ENCODE measurements around the gene IFT20. TPM values are rescaled to one million over a fixed set of nuclear protein-coding genes. Genes with fewer than 3 reads are reported as not detected.

IFT20 gene
- total and polyA plus RNA-seq, 9 of the 15 experiments (the other 6 are each of a cell fraction or from before 2014, with no cell fraction given): 11.2 to 38.6 (median 20.1) TPM

DNA sequence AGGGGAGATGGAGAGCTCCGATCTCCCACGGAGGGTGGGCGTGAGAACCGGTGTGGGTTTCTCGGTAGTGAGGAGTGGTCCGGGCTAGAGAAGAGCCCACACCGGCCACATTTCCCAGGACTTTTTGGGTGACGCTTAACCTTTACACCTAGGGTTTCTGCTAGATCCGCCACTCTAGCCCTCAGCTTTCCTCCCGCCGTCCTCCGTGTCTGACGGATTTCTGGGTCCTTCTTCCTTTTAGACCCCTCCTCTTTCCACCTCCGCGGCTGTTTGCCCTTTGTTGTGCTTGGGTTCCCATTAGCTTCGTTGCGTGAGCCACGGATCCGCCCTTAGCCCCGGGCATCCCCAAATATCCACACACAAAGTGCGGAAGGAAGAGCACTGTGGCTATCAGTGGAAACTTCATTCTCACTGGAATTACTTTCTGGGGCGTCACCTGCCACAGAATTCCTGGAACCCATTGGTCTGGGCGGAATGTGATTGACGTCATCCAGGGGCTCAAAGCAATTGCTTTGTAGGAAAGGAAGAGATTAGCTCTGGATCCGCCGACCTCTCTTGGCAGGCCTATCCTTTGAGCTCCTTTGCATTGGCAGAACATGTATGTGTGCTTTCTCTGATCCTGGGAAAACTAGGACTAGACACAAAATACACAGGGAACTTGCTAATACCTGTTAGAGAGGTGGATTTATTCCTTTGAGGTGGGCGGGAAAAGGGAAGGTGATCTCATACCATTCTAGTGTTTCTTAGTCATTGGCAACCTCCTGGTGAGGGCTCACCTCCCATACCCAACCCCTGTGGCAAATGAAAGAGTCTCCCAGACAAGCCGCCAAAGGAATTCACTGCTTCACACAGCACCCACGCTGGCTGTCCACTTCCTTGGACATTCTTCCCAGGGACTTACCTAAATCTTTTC lies 943 bp upstream of the IFT20 start (continued):
- TF ChIP-seq, protein P1, sequence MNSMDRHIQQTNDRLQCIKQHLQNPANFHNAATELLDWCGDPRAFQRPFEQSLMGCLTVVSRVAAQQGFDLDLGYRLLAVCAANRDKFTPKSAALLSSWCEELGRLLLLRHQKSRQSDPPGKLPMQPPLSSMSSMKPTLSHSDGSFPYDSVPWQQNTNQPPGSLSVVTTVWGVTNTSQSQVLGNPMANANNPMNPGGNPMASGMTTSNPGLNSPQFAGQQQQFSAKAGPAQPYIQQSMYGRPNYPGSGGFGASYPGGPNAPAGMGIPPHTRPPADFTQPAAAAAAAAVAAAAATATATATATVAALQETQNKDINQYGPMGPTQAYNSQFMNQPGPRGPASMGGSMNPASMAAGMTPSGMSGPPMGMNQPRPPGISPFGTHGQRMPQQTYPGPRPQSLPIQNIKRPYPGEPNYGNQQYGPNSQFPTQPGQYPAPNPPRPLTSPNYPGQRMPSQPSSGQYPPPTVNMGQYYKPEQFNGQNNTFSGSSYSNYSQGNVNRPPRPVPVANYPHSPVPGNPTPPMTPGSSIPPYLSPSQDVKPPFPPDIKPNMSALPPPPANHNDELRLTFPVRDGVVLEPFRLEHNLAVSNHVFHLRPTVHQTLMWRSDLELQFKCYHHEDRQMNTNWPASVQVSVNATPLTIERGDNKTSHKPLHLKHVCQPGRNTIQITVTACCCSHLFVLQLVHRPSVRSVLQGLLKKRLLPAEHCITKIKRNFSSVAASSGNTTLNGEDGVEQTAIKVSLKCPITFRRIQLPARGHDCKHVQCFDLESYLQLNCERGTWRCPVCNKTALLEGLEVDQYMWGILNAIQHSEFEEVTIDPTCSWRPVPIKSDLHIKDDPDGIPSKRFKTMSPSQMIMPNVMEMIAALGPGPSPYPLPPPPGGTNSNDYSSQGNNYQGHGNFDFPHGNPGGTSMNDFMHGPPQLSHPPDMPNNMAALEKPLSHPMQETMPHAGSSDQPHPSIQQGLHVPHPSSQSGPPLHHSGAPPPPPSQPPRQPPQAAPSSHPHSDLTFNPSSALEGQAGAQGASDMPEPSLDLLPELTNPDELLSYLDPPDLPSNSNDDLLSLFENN (IDR thresholded peaks at IDR 0.05; ENCODE audit: low read depth in 2 of 2, low read length in 2 of 2): no peak
- TF ChIP-seq FOXJ2 (tag; IDR thresholded peaks at IDR 0.05): no peak
- no peak for TF ChIP-seq SP1 (CRISPR knock-in tag; IDR thresholded peaks at IDR 0.05)
- no peak for TF ChIP-seq MCM2 (IDR thresholded peaks at IDR 0.05; ENCODE audit: low read depth)
- TF ChIP-seq DPF2 (IDR thresholded peaks at IDR 0.05): no peak; the same call in 1 of the 2 replicates
- peak; percentile 7; the same call in 1 of the 2 replicates for TF ChIP-seq RB1 (IDR thresholded peaks at IDR 0.05; ENCODE audit: low read depth)
- no peak for TF ChIP-seq NR2F6 (CRISPR knock-in tag; IDR thresholded peaks at IDR 0.05)
- no peak for TF ChIP-seq THRB (CRISPR knock-in tag; conservative IDR thresholded peaks at IDR 0.05)
- no peak for TF ChIP-seq SIN3B (IDR thresholded peaks at IDR 0.05; ENCODE audit: low read depth)
- no peak for TF ChIP-seq MXI1 (IDR thresholded peaks at IDR 0.05; ENCODE audit: low read depth, low read length)
- no peak for TF ChIP-seq SRSF9 (IDR thresholded peaks at IDR 0.05; ENCODE audit: borderline replicate concordance, low read depth, low read length)
- TF ChIP-seq SMARCB1 (IDR thresholded peaks at IDR 0.05; ENCODE audit: insufficient read length, low read depth): no peak
- TF ChIP-seq ZNF695 (CRISPR knock-in tag; IDR thresholded peaks at IDR 0.05): no peak
- TF ChIP-seq EGR1 (conservative IDR thresholded peaks at IDR 0.05): peak; percentile 49
- TF ChIP-seq, protein P2, sequence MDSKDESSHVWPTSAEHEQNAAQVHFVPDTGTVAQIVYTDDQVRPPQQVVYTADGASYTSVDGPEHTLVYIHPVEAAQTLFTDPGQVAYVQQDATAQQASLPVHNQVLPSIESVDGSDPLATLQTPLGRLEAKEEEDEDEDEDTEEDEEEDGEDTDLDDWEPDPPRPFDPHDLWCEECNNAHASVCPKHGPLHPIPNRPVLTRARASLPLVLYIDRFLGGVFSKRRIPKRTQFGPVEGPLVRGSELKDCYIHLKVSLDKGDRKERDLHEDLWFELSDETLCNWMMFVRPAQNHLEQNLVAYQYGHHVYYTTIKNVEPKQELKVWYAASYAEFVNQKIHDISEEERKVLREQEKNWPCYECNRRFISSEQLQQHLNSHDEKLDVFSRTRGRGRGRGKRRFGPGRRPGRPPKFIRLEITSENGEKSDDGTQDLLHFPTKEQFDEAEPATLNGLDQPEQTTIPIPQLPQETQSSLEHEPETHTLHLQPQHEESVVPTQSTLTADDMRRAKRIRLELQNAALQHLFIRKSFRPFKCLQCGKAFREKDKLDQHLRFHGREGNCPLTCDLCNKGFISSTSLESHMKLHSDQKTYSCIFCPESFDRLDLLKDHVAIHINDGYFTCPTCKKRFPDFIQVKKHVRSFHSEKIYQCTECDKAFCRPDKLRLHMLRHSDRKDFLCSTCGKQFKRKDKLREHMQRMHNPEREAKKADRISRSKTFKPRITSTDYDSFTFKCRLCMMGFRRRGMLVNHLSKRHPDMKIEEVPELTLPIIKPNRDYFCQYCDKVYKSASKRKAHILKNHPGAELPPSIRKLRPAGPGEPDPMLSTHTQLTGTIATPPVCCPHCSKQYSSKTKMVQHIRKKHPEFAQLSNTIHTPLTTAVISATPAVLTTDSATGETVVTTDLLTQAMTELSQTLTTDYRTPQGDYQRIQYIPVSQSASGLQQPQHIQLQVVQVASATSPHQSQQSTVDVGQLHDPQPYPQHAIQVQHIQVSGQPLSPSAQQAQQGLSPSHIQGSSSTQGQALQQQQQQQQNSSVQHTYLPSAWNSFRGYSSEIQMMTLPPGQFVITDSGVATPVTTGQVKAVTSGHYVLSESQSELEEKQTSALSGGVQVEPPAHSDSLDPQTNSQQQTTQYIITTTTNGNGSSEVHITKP (IDR thresholded peaks at IDR 0.05; ENCODE audit: partially characterized antibody): no peak
- TF ChIP-seq SAP30 (IDR thresholded peaks at IDR 0.05; ENCODE audit: borderline replicate concordance, insufficient read depth, low read depth, low read length, poor library complexity, severe bottlenecking): peak; percentile 73
- TF ChIP-seq, protein P3, sequence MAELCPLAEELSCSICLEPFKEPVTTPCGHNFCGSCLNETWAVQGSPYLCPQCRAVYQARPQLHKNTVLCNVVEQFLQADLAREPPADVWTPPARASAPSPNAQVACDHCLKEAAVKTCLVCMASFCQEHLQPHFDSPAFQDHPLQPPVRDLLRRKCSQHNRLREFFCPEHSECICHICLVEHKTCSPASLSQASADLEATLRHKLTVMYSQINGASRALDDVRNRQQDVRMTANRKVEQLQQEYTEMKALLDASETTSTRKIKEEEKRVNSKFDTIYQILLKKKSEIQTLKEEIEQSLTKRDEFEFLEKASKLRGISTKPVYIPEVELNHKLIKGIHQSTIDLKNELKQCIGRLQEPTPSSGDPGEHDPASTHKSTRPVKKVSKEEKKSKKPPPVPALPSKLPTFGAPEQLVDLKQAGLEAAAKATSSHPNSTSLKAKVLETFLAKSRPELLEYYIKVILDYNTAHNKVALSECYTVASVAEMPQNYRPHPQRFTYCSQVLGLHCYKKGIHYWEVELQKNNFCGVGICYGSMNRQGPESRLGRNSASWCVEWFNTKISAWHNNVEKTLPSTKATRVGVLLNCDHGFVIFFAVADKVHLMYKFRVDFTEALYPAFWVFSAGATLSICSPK (IDR thresholded peaks at IDR 0.05; ENCODE audit: borderline replicate concordance): no peak

Data from K562 (cell line).